ENCODE data around the gene MEIS1. TPM values are rescaled to one million over a fixed set of nuclear protein-coding genes. Genes with fewer than 3 reads are reported as not detected.
"Not testable (repeated sequence)": the region's sequence is repeated elsewhere in the genome, so short reads cannot be mapped to it uniquely, and the experiment has no call there.

Gene MEIS1
- total and polyA plus RNA-seq, 5 experiments from 2014 or later = not detected

DNA sequence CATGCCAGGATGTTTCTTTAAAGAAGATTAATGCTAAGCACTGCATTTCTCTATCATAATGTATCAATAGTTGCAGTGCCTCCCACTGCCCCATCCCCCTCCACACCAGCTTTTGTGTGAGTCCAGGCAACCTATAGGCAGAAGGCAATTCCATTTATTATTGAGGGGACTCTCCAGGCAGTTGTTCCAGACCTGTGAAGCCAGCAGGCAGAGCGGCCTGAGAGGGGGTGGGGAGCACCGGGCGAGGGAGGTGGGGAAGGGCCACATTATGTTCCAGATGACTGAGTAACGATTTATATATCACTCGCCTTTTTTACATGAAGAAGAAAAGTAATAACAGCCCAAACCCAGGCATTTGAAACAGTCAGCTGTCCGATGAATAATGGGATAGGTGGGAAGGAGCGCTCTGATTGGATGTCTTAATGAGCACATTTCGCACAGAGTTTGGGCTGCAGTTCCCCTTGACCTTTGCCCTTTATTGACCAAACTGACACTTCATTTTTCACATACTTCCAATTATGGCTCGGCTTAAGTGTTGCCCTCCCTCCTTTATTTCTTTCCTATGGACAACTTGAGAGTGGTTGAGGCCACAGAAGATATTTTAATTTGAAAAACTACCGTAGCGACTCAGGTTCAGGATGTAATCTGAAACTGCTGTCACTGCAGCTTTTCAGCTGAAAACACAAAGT is 34.4 kb downstream of the MEIS1 start:
- ATAC-seq (no peak), DNase-seq (no peak)
- H3K27ac Mint-ChIP-seq = no peak overlapping the region
- peaks cover 0 to 3% (median 0%) of the 10 kb centered on the region in 9 donors for H3K9me3 Mint-ChIP-seq
- H3K27me3 Mint-ChIP-seq = peaks cover 0 to 9% (median 0%) of the 10 kb centered on the region in 5 donors
- H3K36me3 Mint-ChIP-seq = no peaks in the 10 kb centered on the region
- no peak overlapping the region for H3K4me3 Mint-ChIP-seq
- no peaks in the 10 kb centered on the region for H3K4me1 Mint-ChIP-seq
- POLR2A ChIA-PET = no interaction called here

DNA sequence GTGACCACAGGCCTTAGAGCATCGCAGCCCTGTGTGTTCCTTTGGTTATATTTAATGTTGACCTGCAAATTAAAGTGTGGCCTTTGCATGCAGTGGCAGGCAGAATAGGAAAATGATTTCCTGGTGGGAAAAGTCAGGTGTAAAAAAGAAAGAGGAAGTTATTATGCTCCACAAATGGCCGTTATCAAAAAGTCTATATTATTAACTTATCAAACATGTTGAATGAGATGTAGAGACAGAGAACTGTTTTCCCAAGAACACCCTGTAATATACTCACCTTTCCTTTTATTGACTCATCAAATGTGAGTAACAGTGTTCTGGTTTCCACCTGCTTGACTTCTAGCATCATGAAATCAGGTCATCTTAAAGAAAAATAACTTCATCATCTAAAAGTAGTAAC is 35.3 kb downstream of the MEIS1 start:
- H3K27me3 Mint-ChIP-seq = peaks cover 0 to 9% (median 0%) of the 10 kb centered on the region in 5 donors
- DNase-seq = no peak
- no peak for ATAC-seq
- H3K4me1 Mint-ChIP-seq = no peaks in the 10 kb centered on the region
- no peak overlapping the region for H3K4me3 Mint-ChIP-seq
- POLR2A ChIA-PET = no interaction called here
- no peak overlapping the region for H3K27ac Mint-ChIP-seq
- H3K36me3 Mint-ChIP-seq = no peaks in the 10 kb centered on the region
- peaks cover 0 to 3% (median 0%) of the 10 kb centered on the region in 9 donors for H3K9me3 Mint-ChIP-seq

DNA sequence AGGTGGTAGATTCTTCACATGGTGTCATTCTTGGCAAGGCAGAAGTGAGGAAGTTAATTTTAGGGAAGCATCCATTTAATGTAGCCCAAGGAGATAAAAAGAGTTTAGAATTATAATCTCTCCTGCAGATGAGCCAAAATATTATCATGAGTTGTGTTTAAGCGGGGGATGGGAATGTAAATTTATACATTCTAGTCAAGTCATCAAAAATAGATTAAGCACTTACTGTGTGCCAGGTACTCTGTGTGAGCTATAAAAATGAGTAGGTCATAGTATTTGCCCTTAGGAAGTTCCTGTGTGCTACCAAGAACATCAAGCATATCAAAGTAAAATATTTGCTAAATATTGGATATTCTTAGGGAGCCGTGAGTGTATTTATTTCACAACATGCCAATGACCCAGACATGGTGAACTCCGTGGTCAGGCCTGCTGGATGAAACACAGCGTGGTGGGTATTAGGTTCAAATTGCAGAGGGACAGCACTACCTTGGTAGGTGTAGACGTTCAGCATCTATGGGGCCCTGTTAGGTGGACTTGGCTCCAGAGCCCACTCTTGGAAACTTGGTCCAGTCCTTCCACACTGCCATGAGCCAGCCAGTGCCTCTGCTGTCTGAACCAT is 37.4 kb downstream of the MEIS1 start:
- POLR2A ChIA-PET = no interaction called here
- Mint-ChIP-seq H3K27me3 (peaks cover 0 to 9% (median 3%) of the 10 kb centered on the region in 5 donors), H3K36me3 (no peaks in the 10 kb centered on the region), H3K4me3 (no peak overlapping the region), H3K9me3 (peaks cover 0 to 3% (median 0%) of the 10 kb centered on the region in 9 donors), H3K4me1 (no peaks in the 10 kb centered on the region), H3K27ac (no peak overlapping the region)
- no peak for ATAC-seq
- DNase-seq = no peak

DNA sequence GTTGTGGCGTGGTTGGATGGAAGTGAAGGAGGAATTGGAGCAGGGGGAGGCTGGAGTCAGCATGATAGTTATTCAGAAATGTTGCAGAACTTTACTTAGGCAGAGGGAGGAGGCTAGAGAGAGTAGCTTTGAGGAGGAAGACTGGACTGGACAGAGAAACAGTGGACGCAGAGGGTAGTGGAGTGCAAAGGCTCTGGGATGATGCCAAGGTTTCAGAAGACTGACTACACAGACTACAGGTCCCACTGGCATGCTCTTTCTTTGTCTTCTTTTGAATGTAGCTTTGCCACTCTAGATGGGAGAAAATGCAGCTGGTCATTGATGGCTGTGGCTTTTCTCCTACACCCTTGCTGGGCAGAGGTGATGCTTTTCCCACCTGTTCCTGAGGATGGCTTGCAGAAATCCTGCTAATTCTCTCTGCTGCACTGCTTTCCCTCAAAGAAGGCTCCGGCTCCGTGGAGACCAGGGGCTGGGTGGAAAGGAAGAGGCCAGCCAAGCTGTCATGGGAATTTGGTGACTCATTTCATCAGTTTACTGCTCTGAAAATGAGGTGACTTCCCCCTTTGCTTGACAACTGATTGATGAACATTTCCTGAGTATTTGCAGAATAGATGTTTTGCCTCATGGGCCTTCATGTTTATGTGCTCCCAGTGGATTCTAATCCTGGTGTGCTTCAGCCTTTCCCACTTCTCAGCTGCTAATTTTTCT is 42.4 kb downstream of the MEIS1 start:
- Mint-ChIP-seq H3K27ac (no peak overlapping the region), H3K4me1 (no peaks in the 10 kb centered on the region), H3K27me3 (peaks cover 0 to 7% (median 3%) of the 10 kb centered on the region in 5 donors), H3K4me3 (no peak overlapping the region), H3K36me3 (no peaks in the 10 kb centered on the region), H3K9me3 (peaks cover 0 to 3% (median 0%) of the 10 kb centered on the region in 9 donors)
- DNase-seq (no peak), ATAC-seq (no peak)
- POLR2A ChIA-PET = no interaction called here

DNA sequence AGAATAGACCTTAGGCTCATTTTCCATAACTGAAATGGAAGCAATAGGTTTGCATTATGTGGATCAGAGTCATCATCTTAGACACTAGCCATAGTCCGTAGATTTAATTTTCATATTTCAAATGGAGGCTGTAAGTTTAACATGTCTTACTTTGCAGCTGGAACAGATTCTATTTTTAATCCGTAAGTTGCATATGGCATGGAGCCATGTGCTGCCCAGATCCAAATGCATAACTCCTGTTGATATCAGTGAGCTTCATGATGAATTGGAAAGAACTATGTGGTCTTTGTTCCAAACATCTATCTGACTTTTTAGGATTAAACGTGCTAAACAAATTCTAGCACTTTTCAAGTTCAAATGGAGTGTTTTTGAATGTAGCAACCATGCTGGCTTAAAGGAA is 43.4 kb downstream of the MEIS1 start:
- H3K27ac Mint-ChIP-seq = no peak overlapping the region
- DNase-seq = no peak
- no peaks in the 10 kb centered on the region for H3K4me1 Mint-ChIP-seq
- ATAC-seq = no peak
- no peak overlapping the region for H3K4me3 Mint-ChIP-seq
- no peaks in the 10 kb centered on the region for H3K36me3 Mint-ChIP-seq
- POLR2A ChIA-PET = no interaction called here
- peaks cover 0 to 3% (median 0%) of the 10 kb centered on the region in 9 donors for H3K9me3 Mint-ChIP-seq
- H3K27me3 Mint-ChIP-seq = peaks cover 0 to 7% (median 3%) of the 10 kb centered on the region in 5 donors

- POLR2A ChIA-PET = no interaction called here
- no peak for DNase-seq
Observed at GRCh38 chr2:66478731-66479316, 43.9 kb downstream of the MEIS1 start.

GRCh38 chr2:66481100-66481549 is 46.2 kb downstream of the MEIS1 start:
- ATAC-seq (no peak), DNase-seq (no peak)
- Mint-ChIP-seq H3K27me3 (peaks cover 0 to 7% (median 3%) of the 10 kb centered on the region in 5 donors), H3K4me3 (no peak overlapping the region), H3K9me3 (peaks cover 0 to 13% (median 0%) of the 10 kb centered on the region in 9 donors), H3K27ac (no peak overlapping the region), H3K36me3 (no peaks in the 10 kb centered on the region), H3K4me1 (no peaks in the 10 kb centered on the region)
- POLR2A ChIA-PET = no interaction called here

More at GRCh38 chr2:66478731-66479316, 43.9 kb downstream of the MEIS1 start:
- ATAC-seq = no peak
- Mint-ChIP-seq H3K36me3 (no peaks in the 10 kb centered on the region), H3K9me3 (peaks cover 0 to 7% (median 0%) of the 10 kb centered on the region in 9 donors), H3K27me3 (peaks cover 0 to 7% (median 3%) of the 10 kb centered on the region in 5 donors), H3K4me1 (no peaks in the 10 kb centered on the region), H3K4me3 (no peak overlapping the region), H3K27ac (no peak overlapping the region)

DNA sequence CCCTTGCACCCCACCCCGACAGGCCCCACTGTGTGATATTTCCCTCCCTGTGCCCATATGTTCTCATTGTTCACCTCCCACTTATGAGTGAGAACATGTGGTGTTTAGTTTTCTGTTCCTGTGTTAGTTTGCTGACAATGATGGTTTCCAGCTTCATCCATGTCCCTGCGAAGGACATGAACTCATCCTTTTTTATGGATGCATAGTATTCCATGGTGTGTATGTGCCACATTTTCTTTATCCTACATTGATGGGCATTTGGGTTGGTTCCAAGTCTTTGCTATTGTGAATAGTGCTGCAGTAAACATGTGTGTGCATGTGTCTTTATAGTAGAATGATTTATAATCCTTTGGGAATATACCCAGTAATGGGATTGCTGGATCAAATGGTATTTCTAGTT is 50.3 kb downstream of the MEIS1 start:
- DNase-seq, H3K36me3 Mint-ChIP-seq, POLR2A ChIA-PET, H3K4me1 Mint-ChIP-seq, H3K27ac Mint-ChIP-seq, H3K9me3 Mint-ChIP-seq, ATAC-seq, H3K27me3 Mint-ChIP-seq, H3K4me3 Mint-ChIP-seq: not testable (repeated sequence)

DNA sequence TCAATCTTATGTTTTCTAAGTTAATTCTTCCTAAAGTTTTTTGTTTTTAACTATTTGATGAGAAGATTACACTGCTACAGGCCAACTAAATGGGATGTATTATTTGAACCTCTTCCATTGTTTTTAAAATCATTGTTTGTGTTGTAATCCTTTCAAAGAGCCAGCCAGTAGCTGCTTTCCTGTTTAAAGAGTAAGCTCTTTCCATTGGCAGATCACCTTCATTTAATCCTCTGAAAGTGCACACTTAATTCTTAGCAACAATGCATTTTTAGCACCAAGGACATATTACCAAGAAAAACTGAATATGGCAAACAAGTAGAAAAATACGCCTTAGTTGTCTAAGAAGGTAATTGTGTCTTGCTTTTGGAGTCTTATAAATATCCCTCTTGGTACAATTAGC is 54.0 kb downstream of the MEIS1 start:
- H3K27ac Mint-ChIP-seq = no peak overlapping the region
- peaks cover 0 to 8% (median 2%) of the 10 kb centered on the region in 9 donors for H3K9me3 Mint-ChIP-seq
- ATAC-seq = no peak
- no peaks in the 10 kb centered on the region for H3K36me3 Mint-ChIP-seq
- no peak for DNase-seq
- no peak overlapping the region for H3K4me3 Mint-ChIP-seq
- POLR2A ChIA-PET = no interaction called here
- H3K4me1 Mint-ChIP-seq = no peaks in the 10 kb centered on the region
- H3K27me3 Mint-ChIP-seq = peaks cover 0 to 3% (median 2%) of the 10 kb centered on the region in 5 donors

DNA sequence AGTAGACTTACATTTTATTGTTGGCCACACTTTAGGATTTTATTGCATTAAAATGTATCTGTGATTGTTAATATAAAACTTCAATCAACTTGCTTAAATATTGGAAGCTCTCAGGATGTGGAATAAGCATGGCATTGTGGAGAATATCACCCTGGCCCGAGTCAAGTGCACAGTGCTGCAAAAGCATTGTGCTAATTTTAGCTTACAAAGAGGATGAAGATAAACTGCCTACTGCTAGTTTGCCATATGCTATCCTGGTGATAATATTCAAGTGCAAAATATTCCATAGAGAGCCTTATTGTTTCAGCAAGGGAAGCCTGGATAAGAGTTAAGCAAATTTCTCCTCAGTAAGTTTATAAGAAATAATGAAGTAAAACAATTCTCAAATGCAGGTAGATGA is 54.5 kb downstream of the MEIS1 start:
- peaks cover 0 to 10% (median 2%) of the 10 kb centered on the region in 9 donors for H3K9me3 Mint-ChIP-seq
- H3K4me3 Mint-ChIP-seq = no peak overlapping the region
- ATAC-seq (no peak), DNase-seq (no peak)
- no peaks in the 10 kb centered on the region for H3K36me3 Mint-ChIP-seq
- POLR2A ChIA-PET = no interaction called here
- H3K27ac Mint-ChIP-seq = no peak overlapping the region
- no peaks in the 10 kb centered on the region for H3K4me1 Mint-ChIP-seq
- H3K27me3 Mint-ChIP-seq = peaks cover 0 to 3% (median 2%) of the 10 kb centered on the region in 5 donors

- Mint-ChIP-seq H3K4me1 (no peaks in the 10 kb centered on the region), H3K9me3 (peaks cover 0 to 10% (median 0%) of the 10 kb centered on the region in 9 donors), H3K4me3 (no peak overlapping the region), H3K27me3 (peaks cover 2 to 6% (median 3%) of the 10 kb centered on the region in 5 donors), H3K36me3 (no peaks in the 10 kb centered on the region), H3K27ac (no peak overlapping the region)
- DNase-seq (no peak), ATAC-seq (no peak)
- POLR2A ChIA-PET = no interaction called here
Observed at GRCh38 chr2:66490588-66491001, 55.7 kb downstream of the MEIS1 start.

GRCh38 chr2:66494708-66495107 is 59.8 kb downstream of the MEIS1 start:
- Mint-ChIP-seq H3K4me3 (no peak overlapping the region), H3K27ac (no peak overlapping the region), H3K27me3 (peaks cover 0 to 15% (median 3%) of the 10 kb centered on the region in 5 donors), H3K9me3 (peaks cover 0 to 10% (median 0%) of the 10 kb centered on the region in 9 donors), H3K36me3 (no peaks in the 10 kb centered on the region), H3K4me1 (no peaks in the 10 kb centered on the region)
- ATAC-seq (no peak), DNase-seq (no peak)
- POLR2A ChIA-PET = no interaction called here
